Measurements from ENCODE around the gene ENTHD1. TPM values are rescaled to one million over a fixed set of nuclear protein-coding genes. Genes with fewer than 3 reads are reported as not detected.

The ENTHD1 gene
- total RNA-seq, 2 donors from 2014 or later: not detected

- no peak for DNase-seq
- TF ChIP-seq CTCF (IDR thresholded peaks at IDR 0.05): no peak
- intact Hi-C loops (cut with DNase I): no loop called here
- H3K4me3 ChIP-seq: no peak overlapping the region
- H3K36me3 ChIP-seq: no peaks in the 10 kb centered on the region
- no peaks in the 10 kb centered on the region for H3K9me3 ChIP-seq
- no peak overlapping the region for H3K27ac ChIP-seq
- H3K9ac ChIP-seq (ENCODE audit: low read depth in 2 of 2, low read length in 2 of 2): no peak overlapping the region
- H3K4me1 ChIP-seq: no peaks in the 10 kb centered on the region
- H3K27me3 ChIP-seq: no peaks in the 10 kb centered on the region
Observed at GRCh38 chr22:39721206-39722031, 172.1 kb downstream of the ENTHD1 start.

- H3K4me3 ChIP-seq: no peak overlapping the region
- no peaks in the 10 kb centered on the region for H3K36me3 ChIP-seq
- no peak for TF ChIP-seq CTCF (IDR thresholded peaks at IDR 0.05)
- no peaks in the 10 kb centered on the region for H3K27me3 ChIP-seq
- no peak for DNase-seq
- intact Hi-C loops (cut with DNase I): no loop called here
- no peaks in the 10 kb centered on the region for H3K9me3 ChIP-seq
- H3K9ac ChIP-seq (ENCODE audit: low read depth in 2 of 2, low read length in 2 of 2): no peak overlapping the region
- no peak overlapping the region for H3K27ac ChIP-seq
- H3K4me1 ChIP-seq: no peaks in the 10 kb centered on the region
Observed at GRCh38 chr22:39719559-39720450, 173.8 kb downstream of the ENTHD1 start.

GRCh38 chr22:39718921-39719475 lies 174.6 kb downstream of the ENTHD1 start:
- no peak for DNase-seq
- Histone ChIP-seq H3K9ac (ENCODE audit: low read depth in 2 of 2, low read length in 2 of 2) (no peak overlapping the region), H3K27ac (no peak overlapping the region), H3K36me3 (no peaks in the 10 kb centered on the region), H3K9me3 (no peaks in the 10 kb centered on the region), H3K4me3 (no peak overlapping the region), H3K27me3 (no peaks in the 10 kb centered on the region), H3K4me1 (no peaks in the 10 kb centered on the region)
- intact Hi-C loops (cut with DNase I): no loop called here
- no peak for TF ChIP-seq CTCF (IDR thresholded peaks at IDR 0.05)

- no peak for TF ChIP-seq CTCF (IDR thresholded peaks at IDR 0.05)
- Histone ChIP-seq H3K27me3 (no peaks in the 10 kb centered on the region), H3K4me3 (no peak overlapping the region), H3K4me1 (no peaks in the 10 kb centered on the region), H3K9ac (ENCODE audit: low read depth in 2 of 2, low read length in 2 of 2) (no peak overlapping the region), H3K9me3 (no peaks in the 10 kb centered on the region), H3K36me3 (no peaks in the 10 kb centered on the region), H3K27ac (no peak overlapping the region)
- peak; percentile 24 for DNase-seq
- intact Hi-C loops (cut with DNase I): no loop called here
Observed at GRCh38 chr22:39718206-39718605, 175.4 kb downstream of the ENTHD1 start.

GRCh38 chr22:39717099-39717498 lies 176.5 kb downstream of the ENTHD1 start:
- TF ChIP-seq CTCF (IDR thresholded peaks at IDR 0.05): no peak
- intact Hi-C loops (cut with DNase I): no loop called here
- Histone ChIP-seq H3K4me1 (no peaks in the 10 kb centered on the region), H3K9ac (ENCODE audit: low read depth in 2 of 2, low read length in 2 of 2) (no peak overlapping the region), H3K4me3 (no peak overlapping the region), H3K27ac (no peak overlapping the region), H3K9me3 (no peaks in the 10 kb centered on the region), H3K27me3 (no peaks in the 10 kb centered on the region), H3K36me3 (no peaks in the 10 kb centered on the region)
- no peak for DNase-seq

Data from colonic mucosa (tissue), 4 donors.